ENCODE data around the gene DHX9.

GRCh38 chr1:182795563-182796228 lies 43.5 kb upstream of the DHX9 start:
- TF ChIP-seq, protein P1, sequence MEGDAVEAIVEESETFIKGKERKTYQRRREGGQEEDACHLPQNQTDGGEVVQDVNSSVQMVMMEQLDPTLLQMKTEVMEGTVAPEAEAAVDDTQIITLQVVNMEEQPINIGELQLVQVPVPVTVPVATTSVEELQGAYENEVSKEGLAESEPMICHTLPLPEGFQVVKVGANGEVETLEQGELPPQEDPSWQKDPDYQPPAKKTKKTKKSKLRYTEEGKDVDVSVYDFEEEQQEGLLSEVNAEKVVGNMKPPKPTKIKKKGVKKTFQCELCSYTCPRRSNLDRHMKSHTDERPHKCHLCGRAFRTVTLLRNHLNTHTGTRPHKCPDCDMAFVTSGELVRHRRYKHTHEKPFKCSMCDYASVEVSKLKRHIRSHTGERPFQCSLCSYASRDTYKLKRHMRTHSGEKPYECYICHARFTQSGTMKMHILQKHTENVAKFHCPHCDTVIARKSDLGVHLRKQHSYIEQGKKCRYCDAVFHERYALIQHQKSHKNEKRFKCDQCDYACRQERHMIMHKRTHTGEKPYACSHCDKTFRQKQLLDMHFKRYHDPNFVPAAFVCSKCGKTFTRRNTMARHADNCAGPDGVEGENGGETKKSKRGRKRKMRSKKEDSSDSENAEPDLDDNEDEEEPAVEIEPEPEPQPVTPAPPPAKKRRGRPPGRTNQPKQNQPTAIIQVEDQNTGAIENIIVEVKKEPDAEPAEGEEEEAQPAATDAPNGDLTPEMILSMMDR (IDR thresholded peaks at IDR 0.05): no peak
- peak in 1 of 3 donors; percentile 39 for TF ChIP-seq POLR2AphosphoS5 (IDR thresholded peaks at IDR 0.05)
